ENCODE results near the gene OR1E2. TPM values are rescaled to one million over a fixed set of nuclear protein-coding genes. Genes with fewer than 3 reads are reported as not detected.
"Not testable (repeated sequence)": the region's sequence is repeated elsewhere in the genome, so short reads cannot be mapped to it uniquely, and the experiment has no call there.

OR1E2 gene
- 1.2 TPM for total RNA-seq (ENCODE audit: insufficient read depth, low replicate concordance)

- no peak for DNase-seq (ENCODE audit: low spot score)
These were observed at the start of gene OR1E2 for GRCh38 chr17:3433741-3434140. TSS of gene OR1E2 (minus strand) at chr17:3433841. CDS start at chr17:3433841, 0 bp downstream.

GRCh38 chr17:3482852-3483251 is 49.2 kb upstream of the OR1E2 start:
- DNase-seq (ENCODE audit: low spot score) = no peak

- DNase-seq (ENCODE audit: low spot score) = no peak
These were observed 46.3 kb upstream of the OR1E2 start for GRCh38 chr17:3479988-3480387.

- peak; percentile 16 for DNase-seq (ENCODE audit: low spot score)
These were observed 42.4 kb upstream of the OR1E2 start, which contains the start of gene ASPA for GRCh38 chr17:3475812-3476610. TSS of gene ASPA (plus strand) at chr17:3475997. CDS start at chr17:3476160, 163 bp downstream.

GRCh38 chr17:3475251-3475685 is 41.6 kb upstream of the OR1E2 start:
- no peak for DNase-seq (ENCODE audit: low spot score)

- DNase-seq (ENCODE audit: low spot score) = peak; percentile 33
These were observed 40.6 kb upstream of the OR1E2 start for GRCh38 chr17:3474212-3474611.

GRCh38 chr17:3472137-3472536 is 38.5 kb upstream of the OR1E2 start:
- DNase-seq (ENCODE audit: low spot score) = no peak

GRCh38 chr17:3471599-3471998 is 38.0 kb upstream of the OR1E2 start, which contains the start of gene SPATA22:
TSS of gene SPATA22 (minus strand) at chr17:3471819. CDS start at chr17:3469325, 2,494 bp downstream.
- DNase-seq (ENCODE audit: low spot score) = no peak

- DNase-seq (ENCODE audit: low spot score) = no peak
These were observed 35.9 kb upstream of the OR1E2 start for GRCh38 chr17:3469529-3469928.

- not testable (repeated sequence) for DNase-seq (ENCODE audit: low spot score)
These were observed 32.7 kb upstream of the OR1E2 start for GRCh38 chr17:3466355-3466754.

GRCh38 chr17:3448059-3448665 is 14.5 kb upstream of the OR1E2 start:
- no peak for DNase-seq (ENCODE audit: low spot score)

- DNase-seq (ENCODE audit: low spot score) = no peak
These were observed 14.0 kb upstream of the OR1E2 start for GRCh38 chr17:3447625-3448024.

- no peak for DNase-seq (ENCODE audit: low spot score)
These were observed 6.8 kb upstream of the OR1E2 start for GRCh38 chr17:3440451-3440850.

- no peak for DNase-seq (ENCODE audit: low spot score)
These were observed 4.7 kb upstream of the OR1E2 start for GRCh38 chr17:3438368-3438767.

GRCh38 chr17:3433215-3433614 is 426 bp downstream of the OR1E2 start:
- peak; percentile 0 for DNase-seq (ENCODE audit: low spot score)

GRCh38 chr17:3418222-3418621 is 15.4 kb downstream of the OR1E2 start:
- no peak for DNase-seq (ENCODE audit: low spot score)

GRCh38 chr17:3415610-3416009 is 18.0 kb downstream of the OR1E2 start:
- no peak for DNase-seq (ENCODE audit: low spot score)

- DNase-seq (ENCODE audit: low spot score) = not testable (repeated sequence)
These were observed 21.4 kb downstream of the OR1E2 start for GRCh38 chr17:3412216-3412615.

GRCh38 chr17:3411070-3411469 is 22.6 kb downstream of the OR1E2 start, which contains the start of gene OR3A3:
TSS of gene OR3A3 (plus strand) at chr17:3411370.
- DNase-seq (ENCODE audit: low spot score) = no peak

GRCh38 chr17:3403856-3404255 is 29.8 kb downstream of the OR1E2 start:
- DNase-seq (ENCODE audit: low spot score) = not testable (repeated sequence)

- no peak for DNase-seq (ENCODE audit: low spot score)
These were observed 31.9 kb downstream of the OR1E2 start for GRCh38 chr17:3401786-3402185.

- DNase-seq (ENCODE audit: low spot score) = no peak
These were observed 33.6 kb downstream of the OR1E2 start for GRCh38 chr17:3400055-3400454.

- DNase-seq (ENCODE audit: low spot score) = no peak
These were observed 35.3 kb downstream of the OR1E2 start, which contains the start of gene OR1E1 for GRCh38 chr17:3398310-3398709. TSS of gene OR1E1 (minus strand) at chr17:3398410. CDS start at chr17:3398410, 0 bp downstream.
